Cardiac muscle cell (in vitro differentiated cells and primary cell): Measurements from ENCODE around the gene ADSS1. TPM values are rescaled to one million over a fixed set of nuclear protein-coding genes. Genes with fewer than 3 reads are reported as not detected.

Experiments
- DNase-seq, 2 donors: peaks; one replicate each; pipeline versions ENCODE4 v3.0.0 to v3.0.0-alpha.2; 2010 to 2017; ENCODE audit warnings: low read depth in 1 of 2, low spot score in 1 of 2
- H3K27ac ChIP-seq: fragments of 200-600 bp; sonication (generic); 2 replicates; pipeline ENCODE4 v1.5.1; 2016
- H3K27me3 ChIP-seq: fragments of 200-600 bp; sonication (generic); 2 replicates; pipeline ENCODE4 v1.6.0; 2016; ENCODE audit warnings: control low read depth
- H3K36me3 ChIP-seq: fragments of 200-600 bp; sonication (generic); 2 replicates; pipeline ENCODE4 v1.5.1; 2016; ENCODE audit warnings: control low read depth
- H3K4me1 ChIP-seq: fragments of 200-600 bp; sonication (generic); 2 replicates; pipeline ENCODE4 v1.8.1; 2017; ENCODE audit warnings: low read depth, mild to moderate bottlenecking, mixed run types
- H3K4me3 ChIP-seq: fragments of 200-600 bp; sonication (generic); 2 replicates; pipeline ENCODE4 v1.5.1; 2016; ENCODE audit warnings: mild to moderate bottlenecking
- H3K9me3 ChIP-seq: fragments of 200-600 bp; sonication (generic); 2 replicates; pipeline ENCODE4 v1.5.1; 2017; ENCODE audit warnings: low read depth, mild to moderate bottlenecking, control low read depth
- polyA plus RNA-seq: library from polyadenylated mRNA; unstranded; fragments of >200 nt; fragmentation: Nextera tagmentation; extraction: Ambion mirVana; gene quantifications from 2 replicates; pipeline ENCODE4 v1.2.1, GENCODE V29; 2016
- total RNA-seq: library from RNA; depleted of rRNA; stranded (reverse); fragments of >200 nt; gene quantifications from 2 replicates; pipeline ENCODE4 v1.2.3, GENCODE V29; 2016
- TF ChIP-seq, protein P1 (sequence below): IDR thresholded peaks from 2 replicates; pipeline ENCODE4 v1.5.1; 2012; ENCODE audit warnings: low read depth, mild to moderate bottlenecking, low read length

ADSS1 gene
- total and polyA plus RNA-seq, 2 experiments from 2014 or later = 53.4 to 63.8 TPM

DNA sequence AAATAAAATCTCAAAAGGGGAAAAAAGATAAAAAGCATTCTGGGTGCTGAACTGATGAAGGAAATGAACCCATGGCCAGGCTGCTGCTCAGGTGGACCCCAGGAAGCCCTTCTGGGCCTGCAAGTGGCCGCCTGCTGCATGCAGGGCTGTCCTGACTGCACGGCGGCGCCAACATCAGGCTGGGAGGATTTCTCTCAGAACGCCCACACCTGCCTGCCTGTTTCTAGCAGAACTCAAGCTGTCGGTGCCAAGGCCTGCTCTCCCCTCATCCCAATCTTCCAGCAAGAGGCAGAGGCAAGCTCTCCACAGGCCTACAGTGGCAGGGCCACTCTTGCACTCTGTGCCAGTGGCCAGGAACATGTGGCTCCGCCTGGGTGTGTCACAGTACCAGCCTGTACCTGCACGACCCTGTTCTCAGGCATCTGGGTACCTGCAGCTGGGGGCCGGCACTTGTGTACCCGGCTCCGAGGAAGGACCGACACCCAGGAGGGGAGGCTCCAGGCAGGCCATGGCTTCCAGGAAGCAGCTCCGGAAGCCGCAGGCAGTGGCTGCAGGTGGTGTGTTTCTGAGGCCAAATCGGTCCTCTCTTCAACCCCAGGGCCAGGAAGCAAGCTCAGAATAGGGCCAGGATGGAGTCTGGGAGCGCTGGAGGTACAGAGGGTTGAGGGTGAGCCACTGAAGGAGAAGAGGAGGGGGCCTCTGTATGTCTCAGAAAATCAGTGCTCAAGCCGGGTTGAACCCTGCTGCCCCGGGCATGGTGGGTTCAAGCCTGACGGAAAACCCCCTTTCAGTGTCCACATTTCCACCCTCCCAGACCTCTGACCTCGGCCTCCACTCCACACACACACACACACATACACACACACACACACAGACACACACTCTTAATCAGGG is 37.2 kb upstream of the ADSS1 start:
- Histone ChIP-seq H3K27me3 (no peaks in the 10 kb centered on the region), H3K9me3 (no peaks in the 10 kb centered on the region), H3K27ac (no peak overlapping the region), H3K4me1 (peaks cover 21% of the 10 kb centered on the region), H3K36me3 (no peaks in the 10 kb centered on the region), H3K4me3 (no peak overlapping the region)
- no peak for DNase-seq
- TF ChIP-seq, protein P1, sequence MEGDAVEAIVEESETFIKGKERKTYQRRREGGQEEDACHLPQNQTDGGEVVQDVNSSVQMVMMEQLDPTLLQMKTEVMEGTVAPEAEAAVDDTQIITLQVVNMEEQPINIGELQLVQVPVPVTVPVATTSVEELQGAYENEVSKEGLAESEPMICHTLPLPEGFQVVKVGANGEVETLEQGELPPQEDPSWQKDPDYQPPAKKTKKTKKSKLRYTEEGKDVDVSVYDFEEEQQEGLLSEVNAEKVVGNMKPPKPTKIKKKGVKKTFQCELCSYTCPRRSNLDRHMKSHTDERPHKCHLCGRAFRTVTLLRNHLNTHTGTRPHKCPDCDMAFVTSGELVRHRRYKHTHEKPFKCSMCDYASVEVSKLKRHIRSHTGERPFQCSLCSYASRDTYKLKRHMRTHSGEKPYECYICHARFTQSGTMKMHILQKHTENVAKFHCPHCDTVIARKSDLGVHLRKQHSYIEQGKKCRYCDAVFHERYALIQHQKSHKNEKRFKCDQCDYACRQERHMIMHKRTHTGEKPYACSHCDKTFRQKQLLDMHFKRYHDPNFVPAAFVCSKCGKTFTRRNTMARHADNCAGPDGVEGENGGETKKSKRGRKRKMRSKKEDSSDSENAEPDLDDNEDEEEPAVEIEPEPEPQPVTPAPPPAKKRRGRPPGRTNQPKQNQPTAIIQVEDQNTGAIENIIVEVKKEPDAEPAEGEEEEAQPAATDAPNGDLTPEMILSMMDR = no peak

DNA sequence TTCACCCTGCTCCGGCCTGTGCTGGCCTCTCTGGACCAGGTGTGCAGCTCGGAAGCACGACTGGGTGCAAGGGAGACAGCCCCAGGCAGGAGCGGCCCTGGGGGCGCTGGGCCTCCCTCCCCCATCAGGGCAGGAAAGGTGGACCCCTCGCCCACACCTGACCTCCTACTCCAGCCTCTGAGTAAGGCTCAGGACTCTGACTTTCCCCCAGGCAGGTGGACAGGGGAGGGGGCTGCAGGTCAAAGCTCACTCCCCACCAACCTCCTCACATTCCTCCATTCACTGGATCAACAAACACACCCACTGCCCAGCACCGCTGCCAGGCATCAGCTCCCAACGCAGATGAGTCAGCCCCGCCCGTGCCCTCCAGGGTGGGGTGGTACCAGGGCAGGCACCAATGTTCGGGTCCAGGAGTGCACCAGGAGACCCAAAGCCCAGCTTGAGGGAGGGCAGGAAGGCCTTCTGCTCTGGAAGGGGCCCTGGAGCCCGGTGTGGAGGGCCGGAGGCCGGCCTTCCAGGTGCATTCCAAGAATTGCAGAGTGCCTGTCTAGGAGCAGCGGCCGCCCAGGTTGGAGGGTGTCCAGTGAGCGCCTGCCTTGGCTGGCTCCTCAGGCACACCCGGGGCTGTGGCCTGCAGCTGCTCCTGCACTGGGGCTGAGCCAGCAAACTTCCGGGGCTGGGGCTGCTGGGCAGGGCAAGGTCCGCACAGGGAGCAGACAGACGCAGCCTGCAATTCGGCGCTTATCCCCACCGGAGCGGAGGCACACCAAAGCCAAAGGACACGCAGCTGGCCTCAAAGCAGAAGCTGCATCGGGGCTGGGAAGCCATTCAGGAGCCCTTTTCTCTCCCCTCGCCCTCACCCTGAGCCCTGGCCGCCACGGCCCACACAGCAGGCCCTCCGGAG is 36.2 kb upstream of the ADSS1 start:
- no peak overlapping the region for H3K4me3 ChIP-seq
- H3K27ac ChIP-seq = peak overlapping the region; percentile 47
- peak; percentile 27 to 78 for DNase-seq
- H3K27me3 ChIP-seq = no peaks in the 10 kb centered on the region
- H3K36me3 ChIP-seq = no peaks in the 10 kb centered on the region
- H3K9me3 ChIP-seq = no peaks in the 10 kb centered on the region
- peaks cover 11% of the 10 kb centered on the region for H3K4me1 ChIP-seq
- TF ChIP-seq, protein P1 = no peak

DNA sequence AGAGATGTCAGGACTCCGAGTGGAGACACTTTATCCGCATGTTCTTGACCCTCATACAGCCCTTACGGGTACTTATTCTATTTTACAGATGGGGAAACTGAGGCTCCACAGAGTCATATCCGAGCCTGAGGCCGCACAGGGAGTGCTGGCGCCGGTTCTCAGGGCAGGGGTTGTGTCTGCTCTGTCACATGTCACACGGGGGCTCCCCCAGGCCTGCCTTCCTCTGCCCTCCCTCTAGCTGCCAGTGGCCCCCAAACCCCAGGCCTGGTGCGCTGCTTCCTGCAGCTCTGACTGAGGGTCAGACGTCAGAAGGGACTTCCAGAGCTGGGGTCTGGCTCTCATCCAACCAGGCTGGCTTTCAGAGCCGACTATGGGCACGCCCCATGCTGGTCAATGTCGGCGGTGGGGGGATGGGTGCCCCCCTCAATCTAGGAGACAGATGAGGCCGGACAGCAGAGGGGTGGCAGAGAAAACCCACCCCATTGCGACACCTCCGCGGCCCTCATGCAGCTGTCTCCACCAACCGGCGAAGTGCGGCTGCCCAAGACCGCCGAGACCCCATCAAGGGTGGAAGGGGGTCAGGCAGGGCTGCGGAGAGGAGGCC is 35.4 kb upstream of the ADSS1 start:
- DNase-seq = peak in 1 of 2 donors; percentile 57
- Histone ChIP-seq H3K27me3 (no peaks in the 10 kb centered on the region), H3K9me3 (no peaks in the 10 kb centered on the region), H3K4me3 (no peak overlapping the region), H3K36me3 (no peaks in the 10 kb centered on the region), H3K4me1 (peaks cover 6% of the 10 kb centered on the region), H3K27ac (no peak overlapping the region)
- TF ChIP-seq, protein P1 = no peak

DNA sequence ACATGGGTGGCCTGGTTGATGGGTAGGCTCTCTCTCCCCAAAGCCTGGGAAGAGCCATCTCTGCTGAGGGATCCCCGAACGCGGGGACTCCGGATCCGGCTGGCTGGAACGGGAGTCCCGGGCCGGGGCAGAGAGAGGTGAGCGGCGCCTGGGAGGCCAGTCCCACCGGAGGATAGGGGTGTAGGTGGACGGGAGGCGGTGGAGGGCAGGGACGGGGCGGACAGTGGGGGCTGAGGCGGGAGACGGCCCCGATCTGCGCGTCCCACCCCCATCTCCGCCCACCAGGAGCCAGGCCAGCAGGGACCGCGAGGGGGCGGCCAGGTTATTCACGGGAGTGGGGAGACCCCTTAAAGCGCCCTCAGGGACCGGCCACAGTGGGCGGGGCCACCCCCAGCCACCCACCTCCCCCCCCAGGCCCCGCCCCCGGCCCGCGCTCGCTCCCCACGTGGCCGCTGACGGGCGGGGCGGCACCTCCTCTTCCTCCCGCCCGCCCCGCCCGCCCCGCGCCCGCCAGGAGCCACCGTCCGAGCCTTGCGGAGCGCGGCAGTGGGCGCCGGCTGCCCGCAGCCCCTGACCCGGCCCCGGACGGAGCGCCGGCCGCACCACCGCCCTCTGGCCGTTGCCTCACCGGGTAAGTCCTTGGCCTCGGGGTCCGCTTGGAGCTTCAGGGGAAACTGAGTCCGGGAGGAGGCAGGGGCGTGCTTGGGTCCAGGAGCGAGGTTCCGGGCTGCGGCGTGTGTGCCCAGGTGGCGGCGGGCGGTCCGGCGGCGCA is 34.7 kb upstream of the ADSS1 start, which contains the start of gene INF2:
Gene INF2, plus strand, starts transcription at position 510 of the 772 bp plus-strand sequence. CDS start 11,748 bp downstream, outside the sequence.
- Histone ChIP-seq H3K4me1 (peaks cover 6% of the 10 kb centered on the region), H3K27ac (peak within 1 kb of the TSS; percentile 70), H3K9me3 (no peaks in the 10 kb centered on the region), H3K36me3 (no peaks in the 10 kb centered on the region), H3K4me3 (peak within 1 kb of the TSS; percentile 87), H3K27me3 (no peaks in the 10 kb centered on the region)
- DNase-seq = peak; percentile 70 to 83
- TF ChIP-seq, protein P1 = no peak
